Parathyroid adenoma (tissue), 2 donors: ENCODE results near the gene EIF2S1.
"Not testable (repeated sequence)": the region's sequence is repeated elsewhere in the genome, so short reads cannot be mapped to it uniquely, and the experiment has no call there.

ENCODE experiments used
- H2AFZ ChIP-seq: fragments of 300-600 bp; sonication (generic); one replicate; pipeline ENCODE4 v1.7.0; 2017; ENCODE audit warnings: antibody characterized with exemption, mild to moderate bottlenecking
- H3K27ac ChIP-seq: fragments of 300-600 bp; sonication (generic); one replicate; pipeline ENCODE4 v1.7.0; 2017
- H3K27me3 ChIP-seq: fragments of 300-600 bp; sonication (generic); one replicate; pipeline ENCODE4 v1.7.0; 2017; ENCODE audit warnings: low read length; ENCODE audit not compliant: control insufficient read depth, insufficient read depth
- H3K36me3 ChIP-seq: fragments of 300-600 bp; sonication (generic); one replicate; pipeline ENCODE4 v1.7.0; 2017; ENCODE audit warnings: low read length; ENCODE audit not compliant: control insufficient read depth, insufficient read depth
- H3K4me1 ChIP-seq: fragments of 300-600 bp; sonication (generic); one replicate; pipeline ENCODE4 v1.7.0; 2017; ENCODE audit warnings: control low read depth
- H3K4me2 ChIP-seq: fragments of 300-600 bp; sonication (generic); one replicate; pipeline ENCODE4 v1.7.0; 2017; ENCODE audit warnings: low read length
- H3K4me3 ChIP-seq: fragments of 300-600 bp; sonication (generic); one replicate; pipeline ENCODE4 v1.7.0; 2017; ENCODE audit warnings: low read depth, low read length
- H3K79me2 ChIP-seq: fragments of 300-600 bp; sonication (generic); one replicate; pipeline ENCODE4 v1.7.0; 2017; ENCODE audit warnings: control low read depth
- H3K9ac ChIP-seq: fragments of 300-600 bp; sonication (generic); one replicate; pipeline ENCODE4 v1.7.0; 2017; ENCODE audit warnings: mild to moderate bottlenecking
- H3K9me3 ChIP-seq: fragments of 300-600 bp; sonication (generic); one replicate; pipeline ENCODE4 v1.7.0; 2017; ENCODE audit warnings: low read length; ENCODE audit not compliant: control insufficient read depth
- CTCF ChIP-seq: fragments of 300-600 bp; sonication (generic); IDR thresholded peaks from one replicate; pipeline ENCODE4 v1.7.0; 2017; ENCODE audit warnings: antibody characterized with exemption, mild to moderate bottlenecking
- donor health status: primary hyperparathyroidism.

EIF2S1 gene

GRCh38 chr14:67359775-67360469, at the start of gene EIF2S1, which contains the start of gene ATP6V1D:
EIF2S1 (plus strand) TSS chr14:67360328; CDS start chr14:67364768, 4,440 bp downstream.
ATP6V1D (minus strand) TSS chr14:67359804; CDS start chr14:67359698, 106 bp downstream.
- Histone ChIP-seq H2AFZ (peak within 1 kb of the TSS; percentile 78), H3K4me3 (peak within 1 kb of the TSS; percentile 96), H3K27me3 (no peaks in the 10 kb centered on the region), H3K4me2 (peak within 1 kb of the TSS; percentile 93), H3K36me3 (no peaks in the 10 kb centered on the region), H3K27ac (peak within 1 kb of the TSS; percentile 94), H3K9me3 (no peaks in the 10 kb centered on the region), H3K4me1 (no peaks in the 10 kb centered on the region), H3K9ac (peak within 1 kb of the TSS; percentile 24), H3K79me2 (peaks cover 39% of the 10 kb centered on the region)
- TF ChIP-seq CTCF, result peak; percentile 96

- Histone ChIP-seq H3K4me1 (no peaks in the 10 kb centered on the region), H3K27me3 (no peaks in the 10 kb centered on the region), H3K27ac (no peak overlapping the region), H3K79me2 (no peaks in the 10 kb centered on the region), H3K36me3 (no peaks in the 10 kb centered on the region), H3K4me2 (no peak overlapping the region), H3K9ac (no peak overlapping the region), H2AFZ (no peak overlapping the region), H3K4me3 (no peak overlapping the region), H3K9me3 (no peaks in the 10 kb centered on the region)
- no peak for TF ChIP-seq CTCF
These were observed 48.3 kb upstream of the EIF2S1 start for GRCh38 chr14:67311868-67312267.

- Histone ChIP-seq H3K4me2 (no peak overlapping the region), H3K27ac (no peak overlapping the region), H3K4me3 (no peak overlapping the region), H3K9ac (no peak overlapping the region), H2AFZ (no peak overlapping the region), H3K79me2 (no peaks in the 10 kb centered on the region), H3K4me1 (no peaks in the 10 kb centered on the region), H3K9me3 (no peaks in the 10 kb centered on the region), H3K27me3 (no peaks in the 10 kb centered on the region), H3K36me3 (no peaks in the 10 kb centered on the region)
- no peak for TF ChIP-seq CTCF
These were observed 47.0 kb upstream of the EIF2S1 start for GRCh38 chr14:67313153-67313552.

- Histone ChIP-seq H3K4me1 (no peaks in the 10 kb centered on the region), H3K9ac (no peak overlapping the region), H3K9me3 (no peaks in the 10 kb centered on the region), H3K79me2 (no peaks in the 10 kb centered on the region), H3K27ac (no peak overlapping the region), H3K36me3 (no peaks in the 10 kb centered on the region), H2AFZ (no peak overlapping the region), H3K4me3 (no peak overlapping the region), H3K4me2 (no peak overlapping the region), H3K27me3 (no peaks in the 10 kb centered on the region)
- TF ChIP-seq CTCF, result no peak
These were observed 42.3 kb upstream of the EIF2S1 start for GRCh38 chr14:67317822-67318221.

GRCh38 chr14:67319142-67319541, 41.0 kb upstream of the EIF2S1 start:
- Histone ChIP-seq H3K4me3 (no peak overlapping the region), H3K27ac (no peak overlapping the region), H3K4me1 (no peaks in the 10 kb centered on the region), H3K79me2 (no peaks in the 10 kb centered on the region), H3K36me3 (no peaks in the 10 kb centered on the region), H2AFZ (no peak overlapping the region), H3K9me3 (no peaks in the 10 kb centered on the region), H3K27me3 (no peaks in the 10 kb centered on the region), H3K4me2 (no peak overlapping the region), H3K9ac (no peak overlapping the region)
- TF ChIP-seq CTCF, result no peak

GRCh38 chr14:67329666-67330065, 30.5 kb upstream of the EIF2S1 start:
- H3K4me3 ChIP-seq, H3K27ac ChIP-seq, H3K4me2 ChIP-seq, H3K27me3 ChIP-seq, H3K36me3 ChIP-seq, H2AFZ ChIP-seq, H3K9me3 ChIP-seq, H3K4me1 ChIP-seq, H3K9ac ChIP-seq, H3K79me2 ChIP-seq: not testable (repeated sequence)
